Esophagus squamous epithelium (tissue), 4 donors: ENCODE data around the gene PCDHB13.

Experiments used
- POLR2A ChIP-seq, 4 donors: fragments of 450-650 bp; IDR thresholded peaks; one replicate each; pipeline ENCODE4 v1.6.1; 2017; ENCODE audit warnings: antibody characterized with exemption in 4 of 4, mild to moderate bottlenecking in 4 of 4, moderate library complexity in 3 of 4
- TF ChIP-seq, protein P1 (sequence below), 6 experiments: fragments of 450-650 bp in 4 of 6; fragments of 200-600 bp in 2 of 6; sonication (generic) in 2 of 6; IDR thresholded peaks; one replicate each; pipeline ENCODE4 v1.5.1; 2016 to 2019; ENCODE audit warnings: antibody characterized with exemption in 6 of 6, mild to moderate bottlenecking in 4 of 6, moderate library complexity in 4 of 6

DNA sequence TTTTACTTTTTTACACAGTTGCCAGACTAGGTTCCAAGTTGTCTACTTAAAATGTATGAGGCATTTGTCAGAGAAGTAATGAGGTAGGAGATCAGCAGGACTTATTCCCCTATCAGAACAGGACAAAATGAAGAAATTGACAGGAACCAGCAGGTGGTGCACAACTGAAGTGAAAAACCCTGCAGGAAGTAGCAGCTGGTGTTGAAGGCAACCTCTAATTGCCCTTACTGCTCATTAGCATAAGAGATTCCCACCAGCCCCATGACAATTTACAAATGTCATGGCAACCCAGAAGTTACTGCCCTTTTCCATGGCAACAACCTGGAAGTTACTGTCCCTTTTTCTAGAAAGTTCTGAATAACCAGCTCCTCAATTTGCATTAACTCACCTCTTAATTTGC is 36.9 kb downstream of the PCDHB13 start:
- no peak for TF ChIP-seq POLR2A (IDR thresholded peaks at IDR 0.05)
- TF ChIP-seq, protein P1, sequence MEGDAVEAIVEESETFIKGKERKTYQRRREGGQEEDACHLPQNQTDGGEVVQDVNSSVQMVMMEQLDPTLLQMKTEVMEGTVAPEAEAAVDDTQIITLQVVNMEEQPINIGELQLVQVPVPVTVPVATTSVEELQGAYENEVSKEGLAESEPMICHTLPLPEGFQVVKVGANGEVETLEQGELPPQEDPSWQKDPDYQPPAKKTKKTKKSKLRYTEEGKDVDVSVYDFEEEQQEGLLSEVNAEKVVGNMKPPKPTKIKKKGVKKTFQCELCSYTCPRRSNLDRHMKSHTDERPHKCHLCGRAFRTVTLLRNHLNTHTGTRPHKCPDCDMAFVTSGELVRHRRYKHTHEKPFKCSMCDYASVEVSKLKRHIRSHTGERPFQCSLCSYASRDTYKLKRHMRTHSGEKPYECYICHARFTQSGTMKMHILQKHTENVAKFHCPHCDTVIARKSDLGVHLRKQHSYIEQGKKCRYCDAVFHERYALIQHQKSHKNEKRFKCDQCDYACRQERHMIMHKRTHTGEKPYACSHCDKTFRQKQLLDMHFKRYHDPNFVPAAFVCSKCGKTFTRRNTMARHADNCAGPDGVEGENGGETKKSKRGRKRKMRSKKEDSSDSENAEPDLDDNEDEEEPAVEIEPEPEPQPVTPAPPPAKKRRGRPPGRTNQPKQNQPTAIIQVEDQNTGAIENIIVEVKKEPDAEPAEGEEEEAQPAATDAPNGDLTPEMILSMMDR (IDR thresholded peaks at IDR 0.05), result no peak
